K562 (cell line): ENCODE data around the gene CDKN2B-AS1.

Experiments
- RBFOX2 ChIP-seq: fragments of 200-400 bp; formaldehyde crosslinking; IDR thresholded peaks from 2 replicates; pipeline ENCODE4 v1.6.1; 2017; ENCODE audit warnings: low read depth, mild to moderate bottlenecking, low read length, moderate library complexity
- RBM15 ChIP-seq: fragments of 200-400 bp; formaldehyde crosslinking; IDR thresholded peaks from 2 replicates; pipeline ENCODE4 v1.6.1; 2018; ENCODE audit warnings: mild to moderate bottlenecking, low read length, moderate library complexity; ENCODE audit not compliant: insufficient read depth
- RBM22 ChIP-seq: fragments of 200-400 bp; formaldehyde crosslinking; IDR thresholded peaks from 2 replicates; pipeline ENCODE4 v1.6.1; 2018; ENCODE audit warnings: low read length, low read depth; ENCODE audit not compliant: poor library complexity, severe bottlenecking
- TAF1 ChIP-seq: IDR thresholded peaks from 2 replicates; pipeline ENCODE4 v1.6.1; 2011; ENCODE audit warnings: mild to moderate bottlenecking, low read length, moderate library complexity; ENCODE audit not compliant: insufficient read depth, control insufficient read depth, severe bottlenecking; ENCODE audit errors: extremely low read depth
- TF ChIP-seq, protein P1 (sequence below), 3 experiments: IDR thresholded peaks in 2 of 3; conservative IDR thresholded peaks in 1 of 3; 2 replicates each; pipeline ENCODE4 v1.5.1; 2011 to 2012; ENCODE audit warnings: low read length in 3 of 3, mild to moderate bottlenecking in 3 of 3, control low read depth in 2 of 3, improper control_type of control experiment in 1 of 3, inconsistent platforms in 1 of 3, low read depth in 1 of 3, mixed read lengths in 1 of 3, moderate library complexity in 1 of 3; ENCODE audit not compliant: insufficient read depth in 2 of 3

DNA sequence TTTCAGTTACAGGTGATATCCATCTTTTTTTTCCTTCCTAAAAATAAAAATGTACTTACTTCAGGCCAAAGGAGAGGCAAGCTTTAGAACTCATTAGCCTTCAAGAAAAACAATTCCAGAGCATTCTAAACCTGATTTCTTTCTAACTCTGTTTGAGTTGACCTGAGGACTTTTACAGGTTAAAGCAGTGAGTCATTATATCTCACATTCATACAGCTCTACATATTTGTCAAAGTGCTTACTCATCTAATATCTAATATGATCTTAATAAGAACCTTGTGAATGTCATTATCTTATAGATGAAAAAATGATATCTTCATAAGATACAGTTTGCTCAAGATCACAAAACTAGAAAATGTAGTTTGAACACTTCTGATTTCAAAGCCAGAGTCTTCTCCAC is 163.7 kb downstream of the CDKN2B-AS1 start:
- TF ChIP-seq TAF1 (no peak), RBM15 (no peak), RBM22 (no peak), RBFOX2 (no peak)
- TF ChIP-seq, protein P1, sequence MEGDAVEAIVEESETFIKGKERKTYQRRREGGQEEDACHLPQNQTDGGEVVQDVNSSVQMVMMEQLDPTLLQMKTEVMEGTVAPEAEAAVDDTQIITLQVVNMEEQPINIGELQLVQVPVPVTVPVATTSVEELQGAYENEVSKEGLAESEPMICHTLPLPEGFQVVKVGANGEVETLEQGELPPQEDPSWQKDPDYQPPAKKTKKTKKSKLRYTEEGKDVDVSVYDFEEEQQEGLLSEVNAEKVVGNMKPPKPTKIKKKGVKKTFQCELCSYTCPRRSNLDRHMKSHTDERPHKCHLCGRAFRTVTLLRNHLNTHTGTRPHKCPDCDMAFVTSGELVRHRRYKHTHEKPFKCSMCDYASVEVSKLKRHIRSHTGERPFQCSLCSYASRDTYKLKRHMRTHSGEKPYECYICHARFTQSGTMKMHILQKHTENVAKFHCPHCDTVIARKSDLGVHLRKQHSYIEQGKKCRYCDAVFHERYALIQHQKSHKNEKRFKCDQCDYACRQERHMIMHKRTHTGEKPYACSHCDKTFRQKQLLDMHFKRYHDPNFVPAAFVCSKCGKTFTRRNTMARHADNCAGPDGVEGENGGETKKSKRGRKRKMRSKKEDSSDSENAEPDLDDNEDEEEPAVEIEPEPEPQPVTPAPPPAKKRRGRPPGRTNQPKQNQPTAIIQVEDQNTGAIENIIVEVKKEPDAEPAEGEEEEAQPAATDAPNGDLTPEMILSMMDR (IDR thresholded peaks at IDR 0.05 in 2 of 3, conservative IDR thresholded peaks at IDR 0.05 in 1 of 3; ENCODE audit: insufficient read depth in 2 of 3, low read depth in 1 of 3, low read length in 3 of 3) = no peak
